Tibial artery (tissue), 4 donors: ENCODE results near the gene PPFIA4.

Experiments
- DNase-seq, 2 donors: peaks; one replicate each; pipeline ENCODE4 v3.0.0-alpha.2; 2019
- H3K27ac ChIP-seq, 2 donors: fragments of 200-600 bp; sonication (generic) in 1 of 2; 1 replicate in 1 of 2; 2 replicates in 1 of 2; pipeline ENCODE4 v1.5.1; 2018 to 2019; ENCODE audit warnings: mild to moderate bottlenecking in 1 of 2
- H3K27me3 ChIP-seq, 2 donors: fragments of 200-600 bp; sonication (generic) in 1 of 2; one replicate each; pipeline versions ENCODE4 v1.5.1 to v1.6.0; 2016 to 2019
- H3K36me3 ChIP-seq, 3 donors: fragments of 200-600 bp; sonication (generic) in 2 of 3; one replicate each; pipeline ENCODE4 v1.5.1; 2016 to 2019; ENCODE audit warnings: mild to moderate bottlenecking in 2 of 3
- H3K4me1 ChIP-seq, 4 donors: fragments of 200-600 bp; sonication (generic) in 2 of 4; 1 replicate in 3 of 4; 2 replicates in 1 of 4; pipeline ENCODE4 v1.5.1; 2016 to 2019
- H3K4me3 ChIP-seq, 2 donors: fragments of 200-600 bp; sonication (generic) in 1 of 2; 1 replicate in 1 of 2; 2 replicates in 1 of 2; pipeline ENCODE4 v1.5.1; 2018 to 2019; ENCODE audit warnings: mild to moderate bottlenecking in 2 of 2
- H3K9me3 ChIP-seq, 3 donors: fragments of 200-600 bp; sonication (generic) in 1 of 3; one replicate each; pipeline ENCODE4 v1.5.1; 2016 to 2019
- CTCF ChIP-seq, 2 experiments: fragments of 200-600 bp in 1 of 2; fragments of 450-650 bp in 1 of 2; IDR thresholded peaks; one replicate each; pipeline ENCODE4 v1.5.1; 2017 to 2019; ENCODE audit warnings: antibody characterized with exemption in 2 of 2, mild to moderate bottlenecking in 1 of 2, moderate library complexity in 1 of 2
- intact Hi-C: fragments of 100-400 bp; cut with DNase I; formaldehyde crosslinking; loops from one replicate; pipeline ENCODE4 v1.15.0; 2023; ENCODE audit warnings: low total_unique reads

Gene PPFIA4

GRCh38 chr1:203045821-203046594, 19.7 kb downstream of the PPFIA4 start:
- intact Hi-C loops, result no loop called here
- no peak overlapping the region for H3K27ac ChIP-seq

GRCh38 chr1:203046984-203047630, 20.8 kb downstream of the PPFIA4 start:
- Histone ChIP-seq H3K9me3 (no peaks in the 10 kb centered on the region), H3K4me1 (no peaks in the 10 kb centered on the region), H3K4me3 (no peak overlapping the region), H3K27ac (no peak overlapping the region), H3K27me3 (peaks cover 0 to 3% of the 10 kb centered on the region in 2 donors), H3K36me3 (peaks cover 0 to 10% (median 5%) of the 10 kb centered on the region in 3 donors)
- no peak for DNase-seq
- TF ChIP-seq CTCF (IDR thresholded peaks at IDR 0.05), result no peak
- intact Hi-C loops, result no loop called here

More at GRCh38 chr1:203045821-203046594, 19.7 kb downstream of the PPFIA4 start:
- peak in 1 of 2 donors; percentile 38 for DNase-seq
- Histone ChIP-seq H3K4me1 (no peaks in the 10 kb centered on the region), H3K36me3 (peaks cover 0 to 10% (median 5%) of the 10 kb centered on the region in 3 donors), H3K27me3 (peaks cover 0 to 3% of the 10 kb centered on the region in 2 donors), H3K4me3 (no peak overlapping the region), H3K9me3 (no peaks in the 10 kb centered on the region)
- TF ChIP-seq CTCF (IDR thresholded peaks at IDR 0.05), result no peak

GRCh38 chr1:203048086-203048485, 21.8 kb downstream of the PPFIA4 start:
- H3K4me1 ChIP-seq, result no peaks in the 10 kb centered on the region
- intact Hi-C loops, result no loop called here
- H3K27me3 ChIP-seq, result peaks cover 0 to 3% of the 10 kb centered on the region in 2 donors
- H3K36me3 ChIP-seq, result peaks cover 0 to 10% (median 5%) of the 10 kb centered on the region in 3 donors
- no peak for TF ChIP-seq CTCF (IDR thresholded peaks at IDR 0.05)
- DNase-seq, result no peak
- no peak overlapping the region for H3K27ac ChIP-seq
- no peak overlapping the region for H3K4me3 ChIP-seq
- H3K9me3 ChIP-seq, result no peaks in the 10 kb centered on the region

GRCh38 chr1:203048555-203049051, 22.3 kb downstream of the PPFIA4 start:
- Histone ChIP-seq H3K36me3 (peaks cover 0 to 10% (median 5%) of the 10 kb centered on the region in 3 donors), H3K27me3 (peaks cover 0 to 3% of the 10 kb centered on the region in 2 donors), H3K27ac (no peak overlapping the region), H3K4me3 (no peak overlapping the region), H3K9me3 (no peaks in the 10 kb centered on the region), H3K4me1 (no peaks in the 10 kb centered on the region)
- no peak for DNase-seq
- no peak for TF ChIP-seq CTCF (IDR thresholded peaks at IDR 0.05)
- intact Hi-C loops, result no loop called here

GRCh38 chr1:203049077-203049476, 22.8 kb downstream of the PPFIA4 start:
- TF ChIP-seq CTCF (IDR thresholded peaks at IDR 0.05), result no peak
- H3K9me3 ChIP-seq, result no peaks in the 10 kb centered on the region
- intact Hi-C loops, result no loop called here
- H3K27ac ChIP-seq, result no peak overlapping the region
- H3K27me3 ChIP-seq, result peaks cover 0 to 3% of the 10 kb centered on the region in 2 donors
- H3K36me3 ChIP-seq, result peaks cover 0 to 10% (median 5%) of the 10 kb centered on the region in 3 donors
- no peak overlapping the region for H3K4me3 ChIP-seq
- no peak for DNase-seq
- no peaks in the 10 kb centered on the region for H3K4me1 ChIP-seq
